H54 (cell line): ENCODE results near the gene NTM.

Source experiments
- DNase-seq: peaks from one replicate; pipeline ENCODE4 v3.0.0; 2011; ENCODE audit warnings: low spot score, mixed read lengths; ENCODE audit not compliant: insufficient read length
- FAIRE-seq: peaks from 3 replicates; lab custom pipeline; 2011; peaks lifted over from hg19 to GRCh38; lab: Jason Lieb, UNC
- POLR2A ChIP-seq: IDR thresholded peaks from 2 replicates; pipeline ENCODE4 v1.6.1; 2011; ENCODE audit warnings: low read depth, mild to moderate bottlenecking, low read length

Gene NTM

GRCh38 chr11:131868629-131869507 lies 498.5 kb downstream of the NTM start:
- no peak for FAIRE-seq
- no peak for TF ChIP-seq POLR2A
- DNase-seq = no peak

- FAIRE-seq (no peak), DNase-seq (no peak)
- TF ChIP-seq POLR2A = no peak
These were observed 499.9 kb downstream of the NTM start for GRCh38 chr11:131870305-131870704.

GRCh38 chr11:131871006-131871405 lies 500.6 kb downstream of the NTM start:
- DNase-seq = no peak
- TF ChIP-seq POLR2A = no peak
- FAIRE-seq = no peak

- no peak for FAIRE-seq
- TF ChIP-seq POLR2A = no peak
- no peak for DNase-seq
These were observed 503.7 kb downstream of the NTM start for GRCh38 chr11:131874070-131874469.

- DNase-seq (no peak), FAIRE-seq (no peak)
- no peak for TF ChIP-seq POLR2A
These were observed 505.2 kb downstream of the NTM start for GRCh38 chr11:131875611-131876010.

DNA sequence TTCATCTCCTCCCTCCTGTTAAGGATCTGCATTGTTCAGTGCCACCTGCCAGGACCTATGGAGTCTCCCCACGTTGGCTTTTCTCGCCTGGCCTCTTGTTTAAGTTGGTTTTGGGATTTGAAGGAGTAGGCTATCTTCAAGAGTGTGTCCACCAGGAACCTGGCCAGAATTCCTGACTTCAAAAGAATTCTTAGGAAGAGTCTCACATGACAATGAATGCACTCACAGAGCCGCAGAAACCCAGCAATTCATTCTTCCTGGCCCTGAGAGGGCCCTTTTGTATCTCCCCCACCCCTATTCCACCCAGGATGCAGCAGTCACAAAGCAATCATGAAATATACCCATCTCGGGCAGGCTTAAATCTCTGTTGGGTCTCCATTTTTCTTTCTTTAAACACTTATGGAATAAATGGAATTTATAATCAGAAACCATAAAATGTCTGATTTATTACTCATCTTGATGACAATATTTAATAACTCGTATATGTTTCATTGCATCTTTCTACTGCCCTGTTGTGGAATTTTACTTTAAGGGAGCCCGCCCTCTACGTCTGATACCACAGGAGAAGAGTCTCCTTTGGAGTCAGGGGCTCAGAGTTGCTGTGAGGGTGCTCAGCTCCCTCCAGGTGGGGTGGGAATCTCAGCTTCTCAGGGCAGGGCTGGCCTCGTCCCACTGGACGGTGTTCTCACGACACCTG lies 507.0 kb downstream of the NTM start:
- DNase-seq (no peak), FAIRE-seq (no peak)
- TF ChIP-seq POLR2A = no peak

GRCh38 chr11:131880316-131880715 lies 509.9 kb downstream of the NTM start:
- DNase-seq (no peak), FAIRE-seq (no peak)
- TF ChIP-seq POLR2A = no peak

GRCh38 chr11:131880976-131881375 lies 510.6 kb downstream of the NTM start:
- DNase-seq (no peak), FAIRE-seq (no peak)
- TF ChIP-seq POLR2A = no peak

- no peak for DNase-seq
These were observed 512.9 kb downstream of the NTM start for GRCh38 chr11:131883332-131883731.

GRCh38 chr11:131884461-131885073 lies 514.2 kb downstream of the NTM start:
- no peak for DNase-seq
- FAIRE-seq = no peak
- TF ChIP-seq POLR2A = no peak

More at GRCh38 chr11:131883332-131883731, 512.9 kb downstream of the NTM start:
- FAIRE-seq = no peak
- TF ChIP-seq POLR2A = no peak

GRCh38 chr11:131885431-131885830 lies 515.0 kb downstream of the NTM start:
- FAIRE-seq = no peak
- no peak for TF ChIP-seq POLR2A
- DNase-seq = no peak

GRCh38 chr11:131886201-131886600 lies 515.8 kb downstream of the NTM start:
- no peak for DNase-seq
- no peak for FAIRE-seq
- no peak for TF ChIP-seq POLR2A

GRCh38 chr11:131888230-131888855 lies 517.9 kb downstream of the NTM start:
- TF ChIP-seq POLR2A = no peak
- DNase-seq (no peak), FAIRE-seq (peak; percentile 77)
